ENCODE measurements around the gene INSIG2.

DNA sequence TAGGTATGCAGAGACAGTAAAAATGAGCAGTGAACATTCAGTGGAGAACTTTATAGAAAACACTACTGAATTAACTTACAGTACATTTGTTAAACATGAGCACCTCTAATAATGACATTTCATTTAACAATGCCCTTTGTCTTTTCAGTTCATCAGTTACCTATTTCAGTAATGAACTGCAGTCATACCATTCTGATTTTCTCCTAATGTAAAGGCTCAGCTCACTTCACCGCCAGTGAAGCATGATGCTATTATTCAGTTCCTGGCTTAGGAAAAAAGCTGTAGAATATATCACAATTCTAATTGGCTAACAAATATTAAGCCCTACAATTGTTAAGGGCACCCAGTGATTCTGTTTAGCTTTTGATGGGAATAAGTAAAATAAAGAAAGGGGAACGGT, 37.3 kb upstream of the INSIG2 start:
- TF ChIP-seq SP2 (IDR thresholded peaks at IDR 0.05; ENCODE audit: low read length), result no peak
- TF ChIP-seq, protein P1, sequence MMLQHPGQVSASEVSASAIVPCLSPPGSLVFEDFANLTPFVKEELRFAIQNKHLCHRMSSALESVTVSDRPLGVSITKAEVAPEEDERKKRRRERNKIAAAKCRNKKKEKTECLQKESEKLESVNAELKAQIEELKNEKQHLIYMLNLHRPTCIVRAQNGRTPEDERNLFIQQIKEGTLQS (IDR thresholded peaks at IDR 0.05; ENCODE audit: insufficient read depth, low read depth, low read length), result no peak
- TF ChIP-seq POLR2AphosphoS5 (IDR thresholded peaks at IDR 0.05; ENCODE audit: low read depth, low read length), result no peak
- no peak for TF ChIP-seq POLR2A (IDR thresholded peaks at IDR 0.05; ENCODE audit: control extremely low read depth in 1 of 2, low read depth in 2 of 2, low read length in 2 of 2)
- no peak for TF ChIP-seq EZH2 (IDR thresholded peaks at IDR 0.05; ENCODE audit: low read depth, low read length, severe bottlenecking)
- TF ChIP-seq RAD21 (IDR thresholded peaks at IDR 0.05 in 1 of 2, conservative IDR thresholded peaks at IDR 0.05 in 1 of 2; ENCODE audit: low read depth in 2 of 2, low read length in 2 of 2), result no peak
- TF ChIP-seq, protein P2, sequence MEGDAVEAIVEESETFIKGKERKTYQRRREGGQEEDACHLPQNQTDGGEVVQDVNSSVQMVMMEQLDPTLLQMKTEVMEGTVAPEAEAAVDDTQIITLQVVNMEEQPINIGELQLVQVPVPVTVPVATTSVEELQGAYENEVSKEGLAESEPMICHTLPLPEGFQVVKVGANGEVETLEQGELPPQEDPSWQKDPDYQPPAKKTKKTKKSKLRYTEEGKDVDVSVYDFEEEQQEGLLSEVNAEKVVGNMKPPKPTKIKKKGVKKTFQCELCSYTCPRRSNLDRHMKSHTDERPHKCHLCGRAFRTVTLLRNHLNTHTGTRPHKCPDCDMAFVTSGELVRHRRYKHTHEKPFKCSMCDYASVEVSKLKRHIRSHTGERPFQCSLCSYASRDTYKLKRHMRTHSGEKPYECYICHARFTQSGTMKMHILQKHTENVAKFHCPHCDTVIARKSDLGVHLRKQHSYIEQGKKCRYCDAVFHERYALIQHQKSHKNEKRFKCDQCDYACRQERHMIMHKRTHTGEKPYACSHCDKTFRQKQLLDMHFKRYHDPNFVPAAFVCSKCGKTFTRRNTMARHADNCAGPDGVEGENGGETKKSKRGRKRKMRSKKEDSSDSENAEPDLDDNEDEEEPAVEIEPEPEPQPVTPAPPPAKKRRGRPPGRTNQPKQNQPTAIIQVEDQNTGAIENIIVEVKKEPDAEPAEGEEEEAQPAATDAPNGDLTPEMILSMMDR (IDR thresholded peaks at IDR 0.05; ENCODE audit: control extremely low read depth in 1 of 3, insufficient read depth in 1 of 3, low read depth in 1 of 3, low read length in 3 of 3), result no peak
